IMR-90 (cell line): ENCODE results near the gene SPRR2E.

Experiments used
- BHLHE40 ChIP-seq: fragments of 150-350 bp; IDR thresholded peaks from 2 replicates; pipeline ENCODE4 v1.6.1; 2016; ENCODE audit warnings: mild to moderate bottlenecking, low read depth, low read length
- CHD1 ChIP-seq: IDR thresholded peaks from 2 replicates; pipeline ENCODE4 v1.6.1; 2012; ENCODE audit warnings: low read depth, low read length, improper control_type of control experiment
- CTCF ChIP-seq: conservative IDR thresholded peaks from 2 replicates; pipeline ENCODE4 v1.5.1; 2012; ENCODE audit warnings: mild to moderate bottlenecking, low read depth, low read length, improper control_type of control experiment
- ELK1 ChIP-seq: fragments of 150-350 bp; IDR thresholded peaks from 2 replicates; pipeline ENCODE4 v1.6.1; 2016; ENCODE audit warnings: low read depth, mild to moderate bottlenecking, low read length, moderate library complexity, borderline replicate concordance
- FOS ChIP-seq: fragments of 150-350 bp; IDR thresholded peaks from 2 replicates; pipeline ENCODE4 v1.6.1; 2016; ENCODE audit warnings: low read depth, low read length
- MAFK ChIP-seq: IDR thresholded peaks from 2 replicates; pipeline ENCODE4 v1.6.1; 2012; ENCODE audit warnings: low read depth, low read length, improper control_type of control experiment
- NFE2L2 ChIP-seq: fragments of 150-350 bp; IDR thresholded peaks from 2 replicates; pipeline ENCODE4 v1.6.1; 2016; ENCODE audit warnings: low read depth, mild to moderate bottlenecking, low read length
- POLR2A ChIP-seq: IDR thresholded peaks from 2 replicates; pipeline ENCODE4 v1.6.1; 2012; ENCODE audit warnings: mild to moderate bottlenecking, low read depth, low read length
- RFX5 ChIP-seq: IDR thresholded peaks from 2 replicates; pipeline ENCODE4 v1.8.0; 2012; ENCODE audit warnings: low read depth, mild to moderate bottlenecking, low read length, moderate library complexity

- TF ChIP-seq POLR2A (no peak), CTCF (no peak), RFX5 (no peak), ELK1 (no peak), NFE2L2 (no peak), FOS (no peak), CHD1 (no peak), MAFK (no peak), BHLHE40 (no peak)
Measured at GRCh38 chr1:153133267-153133666, 38.9 kb upstream of the SPRR2E start.
